Hematopoietic multipotent progenitor cell treated with erythropoietin and hydrocortisone succinate and interleukin-3 and kit ligand, for 15 days (in vitro differentiated cells): ENCODE results near the gene NKX6-1.

Experiments
- DNase-seq: peaks from one replicate; pipeline ENCODE4 v3.0.0-alpha.2; 2015; ENCODE audit warnings: low spot score

Gene NKX6-1

GRCh38 chr4:84477738-84478137 is 21.4 kb downstream of the NKX6-1 start:
- DNase-seq, result no peak

DNA sequence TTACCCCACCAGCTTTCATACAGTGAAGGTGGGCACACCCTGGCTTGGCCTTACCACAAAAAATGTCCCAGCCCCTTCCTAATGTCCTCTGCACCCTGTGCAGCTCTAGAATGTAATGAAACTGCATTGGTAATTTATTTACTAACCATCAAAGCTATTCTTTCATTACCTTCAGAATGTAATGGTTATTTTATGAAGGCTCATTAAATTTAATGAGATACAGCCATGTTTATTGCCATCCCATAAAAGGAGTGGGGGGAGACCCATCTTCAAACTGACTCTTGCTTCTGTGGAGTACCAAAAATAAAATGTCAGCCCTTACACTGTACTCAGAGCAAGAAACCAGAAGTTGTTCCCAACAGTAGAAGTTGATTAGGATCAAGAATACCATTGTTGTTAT is 25.0 kb downstream of the NKX6-1 start:
- DNase-seq, result no peak

DNA sequence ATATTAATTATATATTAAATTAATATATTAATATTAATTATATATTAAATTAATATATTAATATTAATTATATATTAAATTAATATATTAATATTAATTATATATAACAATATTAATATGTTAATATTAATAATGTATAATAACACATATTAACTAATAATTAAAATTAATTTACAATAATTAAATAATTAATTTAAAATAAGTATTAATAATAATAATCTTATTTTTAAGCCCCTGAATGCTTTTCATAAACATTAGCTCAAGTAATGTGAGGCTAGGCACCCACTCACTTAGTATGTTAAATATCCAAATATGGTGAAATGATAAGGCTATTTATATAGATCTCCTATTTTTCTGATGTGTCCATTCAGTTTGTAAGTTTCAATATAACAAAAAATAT is 26.9 kb downstream of the NKX6-1 start:
- no peak for DNase-seq

- no peak for DNase-seq
These were observed 28.8 kb downstream of the NKX6-1 start for GRCh38 chr4:84470204-84470785.

DNA sequence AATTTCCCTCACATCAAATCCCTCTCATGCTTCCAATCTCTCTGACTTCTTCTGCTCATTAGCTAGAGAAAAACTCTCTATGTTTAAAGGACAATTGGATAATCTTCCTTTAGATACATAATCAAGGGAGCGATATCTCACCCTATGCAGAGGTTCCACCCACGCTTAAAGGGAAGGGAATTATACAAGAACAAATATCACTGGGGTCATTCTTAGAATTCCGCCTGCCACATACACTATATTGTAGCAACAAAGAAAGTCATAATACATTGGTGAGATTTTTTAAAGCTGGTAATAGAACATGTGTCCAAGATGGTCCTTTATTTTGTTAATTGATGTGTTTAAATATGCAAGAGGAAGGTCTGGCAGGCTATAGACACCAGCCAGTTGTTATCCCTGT is 31.5 kb downstream of the NKX6-1 start:
- no peak for DNase-seq

DNA sequence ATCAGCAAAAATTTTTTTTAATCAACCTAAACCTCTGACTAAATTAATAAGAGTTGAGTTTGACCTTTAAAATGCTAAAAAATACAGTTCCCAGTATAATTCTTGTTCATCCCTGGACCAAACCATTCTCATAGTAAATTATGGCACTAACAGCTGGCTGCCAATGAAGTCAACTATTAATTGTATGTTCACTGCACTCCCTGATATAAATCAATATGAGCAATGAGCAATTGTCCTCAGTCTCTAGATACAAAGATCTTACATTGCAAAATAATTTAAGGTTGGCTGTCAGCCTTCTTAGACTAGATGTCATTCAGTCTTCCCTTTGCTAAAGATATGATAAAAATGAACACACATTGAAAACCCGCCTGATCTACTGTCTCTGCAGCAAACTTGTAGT is 39.3 kb downstream of the NKX6-1 start:
- no peak for DNase-seq

DNA sequence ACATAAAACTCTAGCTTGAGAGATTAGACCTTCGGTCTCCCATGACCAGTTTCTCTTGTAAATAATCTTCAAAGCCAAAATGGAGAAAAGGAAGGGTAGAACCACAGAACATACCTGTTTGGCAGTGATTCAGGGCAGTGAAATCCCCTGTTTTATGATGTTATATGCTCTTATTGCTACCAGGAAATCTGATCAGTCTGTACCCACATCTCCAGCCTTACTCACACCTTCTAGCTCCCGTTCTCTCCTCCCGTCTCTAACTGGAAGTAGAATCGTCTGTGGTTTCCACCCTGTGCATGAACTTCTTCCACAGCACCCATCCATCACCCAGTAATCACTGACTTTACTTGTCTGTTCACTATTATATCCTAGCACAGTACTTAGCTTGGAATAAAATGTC is 42.9 kb downstream of the NKX6-1 start:
- DNase-seq, result no peak

DNA sequence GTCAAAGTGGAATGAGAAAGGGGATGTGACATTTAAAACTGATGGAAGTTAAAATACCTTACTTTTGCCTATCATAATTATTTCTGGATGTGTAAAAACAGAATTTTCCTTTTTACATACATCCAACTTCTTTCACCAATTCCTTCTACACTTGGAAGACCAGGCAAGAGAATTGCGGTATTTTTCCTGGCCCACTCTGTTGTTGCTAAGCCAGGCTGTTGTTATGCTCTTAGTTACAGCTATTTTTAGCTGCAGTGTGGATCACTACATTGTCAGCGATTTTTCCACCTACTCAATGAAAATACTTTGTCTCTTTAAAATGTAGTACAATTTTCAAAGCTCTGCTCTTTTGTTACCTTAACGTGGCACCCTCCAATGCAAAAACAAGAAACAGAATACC is 43.4 kb downstream of the NKX6-1 start:
- DNase-seq, result no peak

DNA sequence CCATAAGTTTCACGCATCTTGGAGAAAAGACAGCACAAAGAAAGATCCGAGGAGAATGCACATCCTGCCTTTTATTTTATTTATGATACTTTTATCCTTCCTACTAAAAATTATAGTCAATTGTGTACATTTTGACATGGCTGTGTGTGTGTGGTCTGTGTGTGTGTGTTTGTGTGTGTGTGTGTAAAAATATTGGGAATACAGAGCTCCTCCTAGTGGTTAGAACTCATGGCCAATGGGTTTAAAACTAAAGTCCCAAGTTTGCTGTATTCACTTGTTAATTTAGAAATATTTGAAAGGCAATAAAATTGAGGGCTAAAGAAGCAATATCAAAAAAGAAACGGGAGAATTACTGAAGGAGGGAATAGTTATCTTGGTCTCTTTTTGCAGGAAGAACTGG is 47.5 kb downstream of the NKX6-1 start:
- no peak for DNase-seq

GRCh38 chr4:84443523-84443922 is 55.6 kb downstream of the NKX6-1 start:
- DNase-seq, result no peak

GRCh38 chr4:84442778-84443177 is 56.3 kb downstream of the NKX6-1 start:
- DNase-seq, result no peak
